GM18519 (cell line): ENCODE measurements around the gene NEO1.

Experiments used
- ATAC-seq: cut with Tn5 transposase; IDR thresholded peaks from one replicate; pipeline ENCODE4 v1.9.1; 2021; ENCODE audit warnings: mild to moderate bottlenecking, moderate library complexity; ENCODE audit not compliant: unreplicated experiment, low FRiP score

Gene NEO1

DNA sequence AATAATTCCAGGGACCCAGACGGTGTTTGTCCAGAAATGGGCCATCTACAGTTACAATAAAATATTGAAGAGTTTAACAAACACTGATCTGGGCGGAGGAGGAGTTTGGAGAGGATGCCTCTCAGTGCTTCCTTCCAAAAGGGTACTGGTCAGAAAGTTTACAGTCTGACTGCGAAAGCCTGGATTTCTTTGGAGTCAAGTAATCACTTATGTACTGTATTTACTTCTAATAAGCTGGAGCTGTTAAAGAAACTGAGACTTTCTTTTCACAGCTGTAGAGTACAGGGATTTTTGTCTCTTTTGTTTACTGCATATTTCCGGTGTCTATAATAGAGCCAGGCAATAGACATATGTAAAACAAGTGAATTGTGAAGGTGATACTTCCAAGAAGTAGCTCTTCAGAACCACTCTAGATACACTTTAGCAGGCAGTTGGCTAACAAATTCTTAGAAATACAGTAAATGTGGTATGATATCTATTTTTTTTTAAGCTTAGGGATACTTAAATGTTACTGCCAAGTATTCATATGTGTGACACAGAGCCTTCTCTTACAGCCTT is 22.1 kb upstream of the NEO1 start:
- ATAC-seq: no peak

DNA sequence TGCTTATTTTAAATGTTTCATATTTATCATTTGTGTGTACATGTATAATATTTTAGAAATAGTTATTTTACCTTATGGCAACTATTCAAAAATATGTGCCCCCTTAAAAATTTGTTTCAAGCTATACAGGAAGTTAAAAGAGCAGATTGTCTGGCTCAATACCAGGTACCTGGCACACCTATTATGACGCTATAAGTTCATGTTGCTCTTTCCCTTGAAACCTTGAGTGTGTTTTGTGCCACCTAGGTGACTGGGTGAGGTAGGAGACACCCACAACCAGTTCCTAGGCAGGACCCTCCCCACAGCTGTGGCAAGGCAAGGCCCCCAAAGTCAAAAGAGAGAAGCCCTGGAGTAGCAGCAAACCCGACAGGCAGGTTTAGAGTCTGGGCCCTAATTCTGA is 20.6 kb upstream of the NEO1 start:
- no peak for ATAC-seq

DNA sequence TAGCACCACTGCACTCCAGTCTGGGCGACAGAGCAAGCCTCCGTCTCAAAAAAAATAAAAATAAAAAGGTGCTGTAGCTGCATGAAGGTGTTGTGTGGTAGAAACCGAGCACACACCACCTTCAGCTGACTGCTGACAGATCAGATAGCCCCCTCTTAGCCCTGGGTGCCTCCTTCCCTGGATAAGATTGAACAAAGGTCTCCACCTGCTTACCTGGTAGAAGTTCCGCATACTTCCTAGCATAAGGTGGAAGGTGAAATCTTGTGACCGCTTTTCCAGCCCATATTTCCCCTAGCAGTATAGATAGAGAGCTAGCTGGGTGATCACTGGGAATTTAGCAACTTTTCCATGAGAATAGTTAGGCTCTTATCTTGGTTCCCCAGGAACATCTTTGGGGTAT is 18.7 kb upstream of the NEO1 start:
- ATAC-seq: no peak

DNA sequence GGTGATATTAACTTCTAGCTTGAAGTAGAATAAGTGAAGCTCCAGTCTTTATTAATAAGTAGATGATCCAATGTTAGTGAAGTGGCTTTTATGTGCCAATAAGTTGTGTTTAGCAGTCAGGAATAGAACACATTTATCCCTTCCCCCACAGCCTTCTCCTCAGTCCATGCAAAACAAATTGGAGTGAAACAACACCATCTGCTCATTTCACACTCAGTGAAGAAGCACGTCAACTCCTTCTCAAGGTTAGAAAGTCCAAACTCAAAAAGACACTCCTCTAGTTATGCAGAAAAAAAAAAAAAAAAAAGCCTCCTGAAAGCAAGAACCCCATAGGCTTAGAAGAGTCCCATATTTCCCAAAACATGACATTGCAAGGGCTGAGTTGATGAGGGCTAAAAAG is 18.0 kb upstream of the NEO1 start:
- ATAC-seq: no peak

DNA sequence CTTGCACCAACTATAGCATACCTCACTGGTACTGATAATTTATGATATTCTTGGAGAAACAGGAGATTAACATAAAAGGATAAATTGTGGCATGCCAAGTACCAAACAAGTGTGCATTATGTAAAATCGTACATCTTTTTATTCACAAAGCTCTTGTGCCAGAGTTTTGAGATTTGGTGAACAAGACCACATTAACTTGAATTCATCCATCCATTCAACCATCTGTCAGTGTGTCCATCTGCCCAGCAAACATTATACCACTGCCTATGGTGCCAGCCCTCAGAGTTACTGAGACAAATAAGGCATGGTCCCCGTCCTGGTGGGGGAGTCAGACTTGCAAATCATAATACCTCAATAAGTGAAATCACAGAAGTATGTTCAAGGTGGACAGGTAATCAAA is 17.0 kb upstream of the NEO1 start:
- no peak for ATAC-seq

DNA sequence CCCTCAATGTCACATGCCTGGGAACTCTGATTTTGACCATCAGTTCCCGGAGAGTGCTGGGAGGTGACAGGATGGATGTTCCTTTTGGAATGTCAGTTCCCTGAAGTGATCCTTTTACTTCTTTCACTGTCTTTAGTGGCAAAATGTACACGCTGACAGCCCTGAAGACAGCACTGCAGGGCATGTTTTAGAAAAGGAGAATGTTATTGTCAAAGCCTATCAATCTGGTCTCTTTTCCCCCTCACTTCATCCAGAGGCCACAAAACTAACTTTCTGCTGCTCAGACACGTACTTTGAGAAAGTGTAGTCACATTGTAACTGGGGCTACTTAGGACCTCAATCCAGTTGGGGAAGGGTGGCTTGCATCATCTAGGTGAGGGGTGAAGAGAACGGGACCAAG is 14.0 kb upstream of the NEO1 start:
- no peak for ATAC-seq

DNA sequence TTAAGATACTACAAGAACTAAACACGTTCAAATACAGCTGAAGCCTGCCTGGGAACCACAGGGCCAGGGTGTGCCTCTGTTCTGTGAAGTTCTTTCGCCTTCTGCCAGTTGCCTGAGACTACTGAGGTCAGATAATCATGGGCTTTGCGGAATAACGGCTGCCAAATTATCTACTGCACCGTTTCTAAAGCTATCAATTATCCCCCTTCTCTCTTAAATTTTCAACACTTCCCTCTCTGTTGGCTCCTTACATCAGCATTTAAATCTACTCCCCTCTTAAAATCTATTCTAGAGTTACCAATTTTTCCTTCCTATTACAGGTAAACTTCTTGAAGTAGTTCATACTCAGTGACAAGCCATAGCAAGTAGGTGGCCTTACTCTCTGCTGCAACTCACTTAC is 6.2 kb upstream of the NEO1 start:
- no peak for ATAC-seq

DNA sequence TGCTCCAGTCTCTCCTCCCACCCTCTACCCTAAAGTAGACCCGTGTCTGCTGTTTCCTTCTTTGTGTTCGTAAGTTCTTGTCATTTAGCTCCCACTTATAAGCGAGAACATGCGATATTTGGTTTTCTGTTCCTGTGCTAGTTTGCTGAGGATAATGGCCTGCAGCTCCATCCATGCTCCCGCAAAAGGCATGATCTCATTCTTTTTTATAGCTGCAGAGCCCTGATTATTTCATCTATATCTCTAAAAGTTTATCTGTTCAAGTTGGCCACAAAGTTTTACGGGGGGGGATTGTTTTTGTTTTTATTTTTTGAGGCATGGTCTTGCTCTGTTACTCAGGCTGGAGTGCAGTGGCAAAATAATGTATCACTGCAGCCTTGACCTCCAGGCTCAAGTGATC is 4.4 kb upstream of the NEO1 start:
- no peak for ATAC-seq

DNA sequence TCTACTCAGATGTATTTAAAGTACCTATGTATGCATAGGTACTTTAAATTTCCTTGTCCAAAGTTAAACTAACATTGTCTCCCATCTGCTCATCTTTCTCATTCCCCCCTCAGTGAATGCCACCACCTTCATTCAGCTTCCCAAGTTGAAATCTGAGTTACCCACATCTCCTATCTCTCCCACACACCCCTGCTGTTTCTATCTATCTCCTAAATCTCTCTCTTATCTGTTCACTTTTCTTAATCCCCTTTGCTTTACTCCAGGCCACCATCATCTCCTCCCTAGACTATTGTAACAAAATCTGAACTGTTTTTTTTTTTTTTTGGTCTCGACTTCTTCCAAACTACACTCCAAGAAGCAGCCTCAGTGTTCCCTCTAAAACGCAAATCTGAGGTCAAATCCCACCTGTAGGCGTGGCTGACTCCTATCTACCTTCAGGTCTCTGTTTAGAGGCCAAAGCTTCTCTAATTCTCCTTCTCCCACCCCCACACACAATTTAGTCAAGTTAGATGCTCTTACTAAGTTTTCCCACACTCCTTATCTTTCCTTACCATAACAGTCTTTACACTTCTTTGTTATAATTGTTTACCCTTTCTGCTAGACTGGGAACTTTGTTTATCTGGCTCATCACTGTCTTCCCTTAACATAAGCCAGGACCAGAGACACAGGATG is 3.5 kb upstream of the NEO1 start:
- ATAC-seq: no peak

DNA sequence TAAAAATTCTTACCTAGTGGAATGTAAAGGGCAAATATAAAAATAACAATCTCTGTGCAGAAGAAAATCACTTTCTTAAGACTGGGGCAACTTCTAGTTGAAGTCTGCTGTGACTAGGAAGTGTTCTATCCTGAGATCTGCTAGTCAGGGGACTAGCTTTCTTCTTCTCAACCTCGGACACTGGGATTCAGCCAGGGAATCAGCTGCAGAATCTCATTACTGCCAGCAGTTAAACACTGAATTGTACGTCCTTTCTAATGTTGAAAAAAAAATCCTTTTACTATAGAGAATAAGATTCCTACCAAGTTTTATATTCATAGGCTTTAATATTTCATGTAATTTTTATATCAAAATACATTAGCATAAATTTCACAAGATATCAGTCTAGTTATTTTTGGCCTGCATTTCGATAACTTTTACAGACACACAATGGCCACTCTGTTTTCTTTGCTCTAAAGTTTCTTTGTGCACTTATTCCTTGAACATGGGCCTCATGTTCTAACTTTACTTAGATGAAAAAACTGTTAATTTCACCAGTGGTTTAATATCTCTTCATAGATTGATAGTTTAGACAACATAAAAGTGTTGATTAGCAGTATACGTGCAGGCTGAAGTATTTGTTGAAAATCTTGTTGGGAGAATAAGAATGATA is 2.6 kb upstream of the NEO1 start:
- ATAC-seq: no peak

DNA sequence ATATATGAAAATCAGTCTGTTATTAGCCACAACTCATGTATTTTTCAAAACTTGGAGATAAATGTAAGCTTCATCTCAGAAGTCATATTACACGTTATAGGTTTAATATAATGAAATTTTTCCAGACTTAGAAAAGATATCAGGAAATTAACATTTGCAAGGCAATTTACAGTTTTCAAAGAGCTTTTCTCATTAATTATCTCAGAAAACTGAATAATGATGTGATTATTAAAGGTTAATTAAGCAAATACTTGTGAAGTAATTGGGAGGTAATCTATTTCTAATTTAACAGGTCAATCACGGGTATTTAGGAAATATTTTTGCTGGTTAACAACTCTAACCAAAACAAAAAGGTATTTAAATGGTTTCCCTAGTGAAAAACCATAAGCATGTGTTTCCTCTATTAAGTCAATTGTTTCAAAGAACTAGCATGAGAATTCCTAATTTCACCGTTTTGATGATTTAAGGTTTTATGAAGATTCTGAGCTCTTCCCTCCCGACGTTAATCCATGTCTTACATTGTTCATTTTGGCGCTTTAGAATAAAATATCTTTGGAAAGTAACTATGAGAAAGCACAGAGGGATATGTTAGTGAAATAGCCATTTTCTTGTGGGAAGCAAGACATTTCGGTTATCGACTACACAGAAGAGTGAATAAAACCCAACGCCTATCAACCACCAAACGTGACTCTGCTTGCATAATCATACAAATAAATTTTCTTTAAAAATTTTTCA is 1.5 kb upstream of the NEO1 start:
- ATAC-seq: no peak

DNA sequence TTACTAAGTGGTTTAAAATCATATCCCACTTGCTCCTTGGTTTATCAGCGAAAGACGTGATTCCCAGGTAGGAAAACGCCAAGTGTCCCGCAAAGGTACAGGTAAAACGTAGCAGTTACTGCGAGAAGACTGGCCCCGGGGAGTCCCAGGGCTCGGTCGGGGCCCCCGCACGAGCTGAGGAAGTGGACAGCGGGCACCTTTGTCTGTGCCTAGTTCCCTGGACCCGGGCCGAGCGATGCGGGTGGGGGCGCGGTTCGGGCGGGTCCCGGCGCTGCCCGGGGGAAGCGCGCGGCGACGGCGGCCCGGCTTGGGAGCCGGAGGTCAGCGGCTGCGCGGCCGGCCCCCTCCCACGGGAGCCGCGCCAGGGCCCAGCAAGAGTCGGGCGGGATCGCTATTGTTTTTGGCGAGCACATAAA is 864 bp upstream of the NEO1 start:
- no peak for ATAC-seq

DNA sequence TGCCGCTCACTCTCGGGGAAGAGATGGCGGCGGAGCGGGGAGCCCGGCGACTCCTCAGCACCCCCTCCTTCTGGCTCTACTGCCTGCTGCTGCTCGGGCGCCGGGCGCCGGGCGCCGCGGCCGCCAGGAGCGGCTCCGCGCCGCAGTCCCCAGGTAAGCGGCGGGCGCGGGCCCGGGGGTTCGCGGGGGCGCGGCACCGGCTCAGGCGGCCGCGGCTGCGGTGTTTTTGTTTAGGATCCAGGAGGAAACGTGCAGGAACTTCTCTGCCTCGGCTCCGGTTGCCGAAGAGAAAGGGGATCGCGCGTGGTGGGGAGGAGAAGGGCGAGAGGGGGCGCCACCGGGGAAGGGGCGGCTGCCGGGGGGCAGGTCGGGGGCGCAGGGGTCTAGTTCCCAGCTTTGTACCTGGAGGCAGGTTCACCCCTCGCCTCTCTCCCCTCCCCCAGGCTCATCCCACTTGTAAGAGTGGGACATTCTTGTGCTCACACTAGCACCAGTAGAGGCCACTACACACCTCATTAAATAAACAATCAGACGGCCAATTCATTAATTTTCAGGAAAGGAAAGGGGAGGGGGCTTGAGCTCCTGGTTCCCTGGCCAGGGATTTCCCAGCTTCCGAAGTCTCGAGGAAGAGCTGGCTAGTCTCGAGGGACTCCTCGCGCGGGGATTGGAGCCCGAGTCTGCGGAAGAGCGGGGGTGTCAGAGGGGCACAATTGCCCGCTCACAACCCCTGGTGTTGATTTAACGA is 562 bp downstream of the NEO1 start:
- ATAC-seq: no peak

DNA sequence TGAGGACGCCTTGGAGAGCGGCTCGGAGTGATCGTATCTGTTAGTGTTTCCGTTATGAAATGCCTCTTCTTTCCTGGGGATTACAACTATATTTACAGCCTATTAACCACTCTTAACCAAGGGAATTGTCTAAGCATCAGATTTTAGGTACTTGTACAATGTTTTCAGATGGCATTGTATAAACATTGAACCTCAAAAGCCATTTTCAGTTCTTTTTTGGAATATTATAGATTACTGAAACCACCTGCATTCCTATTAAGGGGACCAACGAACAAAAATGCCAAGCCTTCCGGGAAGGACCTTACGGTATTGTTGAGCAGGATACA is 1.1 kb downstream of the NEO1 start:
- ATAC-seq: no peak

DNA sequence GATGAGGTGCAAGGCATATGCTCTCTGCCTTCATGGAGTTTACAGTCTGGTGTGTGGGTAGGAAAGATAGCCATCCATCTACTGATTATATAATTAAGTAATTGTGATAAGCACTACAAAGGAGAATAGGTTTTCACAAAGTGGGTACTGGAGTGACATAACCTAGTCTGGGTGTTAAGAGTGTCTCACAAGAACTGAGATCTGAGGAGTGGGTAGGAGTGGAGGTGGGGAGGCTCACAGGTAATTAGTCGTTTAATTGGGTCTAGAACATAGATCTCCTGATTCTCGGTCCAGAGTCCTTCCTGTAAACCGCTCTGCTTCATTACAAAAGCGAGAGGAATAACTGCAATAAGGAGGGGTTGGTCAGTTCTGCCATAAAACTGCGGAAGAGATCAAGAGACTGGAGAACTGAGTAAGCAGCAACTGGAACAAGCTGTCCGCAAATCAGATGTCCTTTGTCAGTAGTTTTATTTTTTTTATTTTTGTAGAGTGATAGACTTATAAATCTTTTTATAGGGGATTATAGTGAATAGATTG is 2.2 kb downstream of the NEO1 start:
- ATAC-seq: no peak

DNA sequence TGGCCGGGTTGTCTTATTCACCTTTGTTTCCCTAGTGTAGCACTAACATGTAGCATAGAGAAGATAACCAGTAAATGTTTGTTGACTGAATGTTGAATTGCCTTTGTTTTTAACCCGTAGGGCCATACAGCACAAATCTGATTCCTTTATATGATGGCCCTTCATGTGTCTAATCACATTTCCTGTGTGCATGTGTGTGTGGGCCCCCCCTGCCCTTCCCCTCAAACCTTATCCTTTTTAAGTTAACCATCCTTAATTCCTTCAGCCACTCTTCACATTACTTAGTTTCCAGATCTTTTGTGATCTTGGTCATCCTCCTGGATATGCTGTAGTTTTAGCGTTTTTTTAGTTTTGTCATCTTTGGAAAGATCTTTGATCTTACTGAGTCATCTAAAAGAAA is 4.2 kb downstream of the NEO1 start:
- no peak for ATAC-seq

DNA sequence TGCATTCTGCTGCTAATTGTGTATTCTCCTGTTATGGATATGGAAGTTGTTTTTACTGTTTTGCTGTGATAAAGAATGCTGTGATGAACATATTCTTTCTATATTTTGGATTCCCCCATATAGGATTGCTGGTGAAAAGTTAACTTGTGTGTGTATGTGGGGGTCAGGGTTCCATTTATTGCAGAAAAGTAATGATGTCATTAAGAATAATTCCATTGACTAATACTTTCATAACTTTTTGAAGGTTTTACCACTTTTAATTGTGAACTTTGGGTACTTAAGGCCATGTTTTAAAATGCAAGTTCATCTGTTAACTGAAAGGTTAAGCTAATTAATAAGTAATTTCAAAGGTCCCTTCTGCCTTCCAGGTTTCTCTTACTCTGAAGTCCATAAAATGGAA is 6.2 kb downstream of the NEO1 start:
- no peak for ATAC-seq

DNA sequence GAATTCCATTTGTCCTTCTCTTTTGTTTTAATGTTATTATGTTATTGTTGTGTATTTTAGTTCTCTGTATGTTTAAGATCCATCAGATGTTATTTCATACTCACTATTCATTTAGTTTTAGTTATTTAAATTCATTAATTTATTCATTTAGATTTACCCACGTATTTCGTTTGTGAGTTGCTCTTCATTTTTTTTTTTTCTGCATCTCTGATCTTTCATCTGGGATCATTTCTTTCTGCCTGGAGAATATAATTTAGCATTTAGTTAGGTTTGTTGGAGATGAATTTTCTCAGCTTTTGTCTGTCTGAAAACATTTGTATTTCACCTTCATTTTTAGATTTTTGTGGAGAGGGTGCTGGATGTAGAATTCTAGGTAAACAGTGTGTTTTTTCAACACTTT is 12.9 kb downstream of the NEO1 start:
- no peak for ATAC-seq

DNA sequence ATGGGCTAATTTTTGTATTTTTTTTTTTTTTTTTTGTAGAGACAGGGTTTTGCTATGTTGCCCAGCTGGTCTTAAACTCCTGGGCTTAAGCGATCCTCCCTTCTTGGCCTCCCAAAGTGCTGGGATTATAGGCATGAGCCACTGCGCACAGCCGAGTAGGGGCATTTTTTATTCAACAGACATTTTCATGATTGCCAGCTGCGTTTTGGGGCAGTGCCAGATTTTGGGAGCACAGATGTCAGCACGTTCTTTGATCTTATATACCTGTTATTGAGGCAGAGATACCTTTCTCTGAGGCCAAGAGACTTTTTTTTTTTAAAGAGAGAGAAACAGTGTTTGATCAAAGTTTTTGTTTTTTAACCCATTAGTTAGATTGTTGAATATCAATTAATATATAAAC is 16.8 kb downstream of the NEO1 start:
- no peak for ATAC-seq

DNA sequence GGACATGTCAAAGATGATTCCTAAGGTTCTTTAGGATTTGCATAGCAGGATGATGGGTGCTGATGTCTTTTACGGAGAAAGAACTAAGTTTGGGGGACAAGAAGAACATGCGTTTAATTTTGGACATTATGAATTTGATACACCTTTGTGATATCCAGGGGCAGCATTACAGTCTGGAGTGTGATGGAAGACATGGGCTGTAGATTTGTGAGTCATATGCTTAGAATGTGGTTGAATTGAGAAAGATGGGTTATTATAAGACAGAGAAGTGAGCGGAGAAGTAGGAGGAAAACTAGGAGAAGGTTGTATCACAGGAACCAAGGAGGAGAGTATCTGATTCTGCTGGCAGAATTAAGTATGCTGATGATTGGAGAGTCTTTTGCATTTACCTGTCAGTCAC is 20.6 kb downstream of the NEO1 start:
- no peak for ATAC-seq

DNA sequence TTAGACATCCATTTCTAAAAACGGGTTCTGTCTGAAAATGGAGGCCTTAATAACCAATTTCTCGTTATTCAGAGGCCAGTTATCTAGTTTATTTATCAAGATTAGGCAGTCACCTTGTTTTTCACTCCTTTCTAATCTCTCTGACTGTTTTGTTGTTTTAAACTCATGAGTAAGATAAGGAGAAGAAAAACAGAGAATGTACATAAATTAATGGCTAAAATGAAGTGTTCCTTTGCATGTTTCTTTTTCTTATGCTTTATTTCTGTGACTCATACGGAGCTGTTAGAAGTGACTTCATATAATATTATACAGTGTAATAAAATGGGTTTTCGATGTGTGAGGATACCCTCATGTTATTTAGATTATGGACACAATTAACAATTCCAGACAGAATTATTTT is 22.0 kb downstream of the NEO1 start:
- no peak for ATAC-seq
